Adrenal gland (tissue), 5 donors: ENCODE measurements around the gene TOGARAM1.

Source experiments
- CTCF ChIP-seq, 6 experiments: fragments of 450-650 bp in 4 of 6; fragments of 200-600 bp in 2 of 6; sonication (generic) in 1 of 6; IDR thresholded peaks; 1 replicate in 5 of 6; 2 replicates in 1 of 6; pipeline versions ENCODE4 v1.5.1 to v1.8.0; 2016 to 2021; ENCODE audit warnings: antibody characterized with exemption in 6 of 6, mild to moderate bottlenecking in 2 of 6, moderate library complexity in 1 of 6
- POLR2A ChIP-seq, 2 donors: fragments of 450-650 bp; IDR thresholded peaks; one replicate each; pipeline ENCODE4 v1.6.1; 2017; ENCODE audit warnings: antibody characterized with exemption in 2 of 2, mild to moderate bottlenecking in 2 of 2, moderate library complexity in 1 of 2
- donor health status: DM: no; HTN: no; CAD: no.

DNA sequence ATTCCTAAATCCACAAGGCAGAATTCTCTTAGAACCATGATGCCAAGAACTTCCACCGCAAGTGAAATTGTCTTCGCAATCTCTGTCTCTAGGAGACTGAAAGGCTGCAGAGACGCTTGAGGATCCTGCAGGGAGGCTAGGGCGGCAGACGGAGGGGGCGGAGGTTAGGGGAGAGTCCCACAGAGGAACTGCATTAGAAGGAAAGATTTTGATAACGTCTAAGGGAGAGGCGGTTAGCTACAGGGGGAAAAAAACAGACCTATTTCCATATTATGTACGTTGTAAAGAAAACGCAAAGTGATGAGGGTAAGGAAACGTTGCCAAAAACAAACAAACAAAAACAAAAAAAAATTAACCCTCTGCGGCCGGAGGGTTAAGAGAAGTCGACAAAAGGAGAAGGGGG lies 838 bp upstream of the TOGARAM1 start:
- TF ChIP-seq CTCF (IDR thresholded peaks at IDR 0.05), result no peak
- no peak for TF ChIP-seq POLR2A (IDR thresholded peaks at IDR 0.05)
